MM.1S (cell line): ENCODE data around the gene FHL1.

Experiments
- CTCF ChIP-seq: fragments of 300-600 bp; sonication (generic); IDR thresholded peaks from 2 replicates; pipeline ENCODE4 v1.5.1; 2016; ENCODE audit warnings: antibody characterized with exemption, low read length, mixed read lengths
- EZH2 ChIP-seq: fragments of 300-600 bp; sonication (generic); optimal IDR thresholded peaks from 2 replicates; pipeline ENCODE3; 2017; ENCODE audit warnings: low read depth, mild to moderate bottlenecking, antibody characterized with exemption, low read length, mixed read lengths

GRCh38 chrX:136165406-136165805 is 18.1 kb downstream of the FHL1 start:
- TF ChIP-seq CTCF (no peak), EZH2 (no peak)
